K562 (cell line): ENCODE measurements around the gene ORAI2. TPM values are rescaled to one million over a fixed set of nuclear protein-coding genes. Genes with fewer than 3 reads are reported as not detected.

Experiments
- BRCA1 ChIP-seq, 2 experiments: fragments of 450-650 bp in 1 of 2; sonication (generic) in 1 of 2; formaldehyde crosslinking in 1 of 2; IDR thresholded peaks; 2 replicates each; pipeline versions ENCODE4 v1.5.0 to v1.6.1; 2017 to 2020; ENCODE audit warnings: mild to moderate bottlenecking in 1 of 2, missing genetic modification reagents in 1 of 2
- GABPA ChIP-seq: fragments of 200-800 bp; sonication (Bioruptor generic); conservative IDR thresholded peaks from 2 replicates; pipeline ENCODE4 v1.6.1; 2016; ENCODE audit warnings: low read depth, missing genetic modification characterization, missing compliant biosample characterization
- ILK ChIP-seq: fragments of 450-650 bp; IDR thresholded peaks from 2 replicates; pipeline ENCODE4 v1.6.1; 2016; ENCODE audit warnings: missing genetic modification characterization, low read depth, mild to moderate bottlenecking, missing compliant biosample characterization, moderate library complexity, borderline replicate concordance
- IRF2 ChIP-seq: sonication (generic); formaldehyde crosslinking; IDR thresholded peaks from 2 replicates; pipeline ENCODE4 v1.8.1; 2022; ENCODE audit warnings: mild to moderate bottlenecking, missing genetic modification reagents
- MAZ ChIP-seq, 2 experiments: fragments of 450-650 bp in 1 of 2; sonication (generic) in 1 of 2; formaldehyde crosslinking; IDR thresholded peaks in 1 of 2; conservative IDR thresholded peaks in 1 of 2; 2 replicates each; pipeline versions ENCODE4 v1.4.0 to v1.5.0; 2020; ENCODE audit warnings: mild to moderate bottlenecking in 1 of 2, missing genetic modification reagents in 1 of 2
- NFIX ChIP-seq: fragments of 250-450 bp; sonication (Bioruptor Pico); IDR thresholded peaks from 2 replicates; pipeline ENCODE4 v1.4.0; 2020; ENCODE audit warnings: low read depth, mild to moderate bottlenecking, moderate library complexity
- NFXL1 ChIP-seq: fragments of 450-650 bp; formaldehyde crosslinking; IDR thresholded peaks from 2 replicates; pipeline ENCODE4 v1.4.0; 2021; ENCODE audit warnings: mild to moderate bottlenecking
- NR1H2 ChIP-seq: sonication (generic); formaldehyde crosslinking; IDR thresholded peaks from 2 replicates; pipeline ENCODE4 v1.4.0; 2020; ENCODE audit warnings: mild to moderate bottlenecking, missing genetic modification reagents
- RBM39 ChIP-seq: fragments of 200-400 bp; formaldehyde crosslinking; optimal IDR thresholded peaks from 2 replicates; pipeline ENCODE3; 2018; ENCODE audit warnings: low read depth, low read length
- SMARCA4 ChIP-seq: fragments of 450-650 bp; IDR thresholded peaks from 2 replicates; pipeline ENCODE4 v1.6.1; 2016
- SREBF1 ChIP-seq: fragments of 150-350 bp; IDR thresholded peaks from 2 replicates; pipeline ENCODE4 v1.6.1; 2014; ENCODE audit warnings: antibody characterized with exemption, low read depth, low read length, borderline replicate concordance
- SUPT5H ChIP-seq: fragments of 450-650 bp; IDR thresholded peaks from 2 replicates; pipeline ENCODE4 v1.6.1; 2016
- ZNF140 ChIP-seq: fragments of 250-450 bp; sonication (Bioruptor Pico); IDR thresholded peaks from 2 replicates; pipeline ENCODE4 v1.8.0; 2021; ENCODE audit warnings: moderate library complexity, mild to moderate bottlenecking, inconsistent platforms
- ZNF197 ChIP-seq: fragments of 200-800 bp; sonication (Bioruptor generic); IDR thresholded peaks from 2 replicates; pipeline ENCODE4 v1.6.1; 2016; ENCODE audit warnings: low read depth, missing genetic modification characterization, missing compliant biosample characterization
- ZNF347 ChIP-seq: fragments of 450-650 bp; formaldehyde crosslinking; IDR thresholded peaks from 2 replicates; pipeline ENCODE4 v1.4.0; 2020; ENCODE audit warnings: low read depth, mild to moderate bottlenecking, moderate library complexity
- polyA plus RNA-seq, 8 experiments: library from polyadenylated mRNA; depleted of rRNA in 4 of 8; stranded (reverse) in 5 of 8; unstranded in 3 of 8; fragments of >200 nt; fragmentation: Nextera tagmentation in 2 of 8; fragmentation: Illumina TruSeq in 1 of 8; extraction: Ambion mirVana in 2 of 8; extraction: Trizol in 1 of 8; gene quantifications; 2 replicates each; pipeline versions ENCODE4 v1.2.1 to v1.2.3, GENCODE V29; 2011 to 2014; ENCODE audit warnings: inconsistent platforms in 1 of 8, missing spikeins in 1 of 8
- total RNA-seq, 7 experiments: library from RNA; depleted of rRNA in 6 of 7; stranded (reverse); fragments of >200 nt in 6 of 7; fragmentation: Illumina TruSeq in 2 of 7; extraction: Trizol in 2 of 7; gene quantifications; 2 replicates each; pipeline versions ENCODE4 v1.2.1 to v1.2.3, GENCODE V29; 2011 to 2021; ENCODE audit warnings: low replicate concordance in 1 of 7
- TF ChIP-seq, protein P1 (sequence below), 2 experiments: fragments of 150-350 bp in 1 of 2; IDR thresholded peaks; 2 replicates each; pipeline ENCODE4 v1.6.1; 2012 to 2016; ENCODE audit warnings: low read depth in 2 of 2, low read length in 2 of 2, mild to moderate bottlenecking in 1 of 2, moderate library complexity in 1 of 2
- TF ChIP-seq, protein P2 (sequence below): fragments of 450-650 bp; formaldehyde crosslinking; IDR thresholded peaks from 2 replicates; pipeline ENCODE4 v1.4.0; 2022; ENCODE audit warnings: missing genetic modification characterization
- TF ChIP-seq, protein P3 (sequence below): fragments of 250-450 bp; sonication (Bioruptor Pico); IDR thresholded peaks from 2 replicates; pipeline ENCODE4 v1.4.0; 2020; ENCODE audit warnings: mild to moderate bottlenecking

Gene ORAI2
- total and polyA plus RNA-seq, 9 of the 15 experiments (the other 6 are each of a cell fraction or from before 2014, with no cell fraction given), result 1.1 to 27.7 (median 9.2) TPM

DNA sequence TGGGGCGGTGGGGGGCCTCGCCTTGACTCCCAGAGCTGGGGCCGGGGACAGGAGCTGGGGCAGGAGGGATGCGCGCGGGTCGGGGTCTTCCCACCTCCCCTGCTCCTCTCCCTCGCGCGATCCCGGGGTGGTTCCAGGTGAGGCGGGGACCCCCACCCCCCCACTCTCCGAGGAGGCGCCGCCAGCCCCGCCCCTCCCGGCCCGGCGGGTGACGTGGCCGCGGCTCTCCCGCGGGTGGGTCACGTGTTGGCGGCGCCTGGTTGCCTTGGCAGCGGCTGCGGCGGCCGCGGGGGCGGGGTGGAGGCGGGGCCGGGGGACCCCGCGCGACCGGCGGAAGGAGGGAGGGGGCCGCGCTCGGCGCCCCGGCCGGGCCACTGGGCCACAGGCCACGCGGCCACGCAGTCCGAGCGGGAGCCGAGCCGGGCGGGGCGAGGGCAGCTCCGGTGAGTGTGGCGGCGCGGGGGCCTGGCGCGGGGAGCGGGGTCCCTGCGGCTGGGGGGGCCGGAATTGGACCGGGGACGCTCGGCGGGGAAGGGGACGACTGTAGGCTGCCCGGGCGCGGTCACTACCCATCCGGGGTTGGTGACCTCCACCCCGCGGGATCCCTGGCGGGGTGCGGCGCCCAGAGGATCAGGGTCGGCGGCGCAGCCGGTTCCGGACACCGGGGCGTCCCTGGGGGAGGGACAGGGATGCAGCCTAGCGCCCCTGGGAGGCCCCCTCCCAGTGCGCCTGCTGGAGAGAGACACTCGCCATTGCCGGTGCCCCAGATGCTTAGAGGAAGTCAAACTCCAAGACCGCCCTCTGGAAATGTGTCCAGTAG, at the start of gene ORAI2 (continued):
- peak; percentile 27 to 87; a peak in 3 of 4 replicates for TF ChIP-seq MAZ (CRISPR knock-in tag; conservative IDR thresholded peaks at IDR 0.05 in 1 of 2, IDR thresholded peaks at IDR 0.05 in 1 of 2)
- TF ChIP-seq SUPT5H, result no peak
- no peak for TF ChIP-seq SMARCA4
- no peak for TF ChIP-seq SREBF1
- TF ChIP-seq, protein P1, sequence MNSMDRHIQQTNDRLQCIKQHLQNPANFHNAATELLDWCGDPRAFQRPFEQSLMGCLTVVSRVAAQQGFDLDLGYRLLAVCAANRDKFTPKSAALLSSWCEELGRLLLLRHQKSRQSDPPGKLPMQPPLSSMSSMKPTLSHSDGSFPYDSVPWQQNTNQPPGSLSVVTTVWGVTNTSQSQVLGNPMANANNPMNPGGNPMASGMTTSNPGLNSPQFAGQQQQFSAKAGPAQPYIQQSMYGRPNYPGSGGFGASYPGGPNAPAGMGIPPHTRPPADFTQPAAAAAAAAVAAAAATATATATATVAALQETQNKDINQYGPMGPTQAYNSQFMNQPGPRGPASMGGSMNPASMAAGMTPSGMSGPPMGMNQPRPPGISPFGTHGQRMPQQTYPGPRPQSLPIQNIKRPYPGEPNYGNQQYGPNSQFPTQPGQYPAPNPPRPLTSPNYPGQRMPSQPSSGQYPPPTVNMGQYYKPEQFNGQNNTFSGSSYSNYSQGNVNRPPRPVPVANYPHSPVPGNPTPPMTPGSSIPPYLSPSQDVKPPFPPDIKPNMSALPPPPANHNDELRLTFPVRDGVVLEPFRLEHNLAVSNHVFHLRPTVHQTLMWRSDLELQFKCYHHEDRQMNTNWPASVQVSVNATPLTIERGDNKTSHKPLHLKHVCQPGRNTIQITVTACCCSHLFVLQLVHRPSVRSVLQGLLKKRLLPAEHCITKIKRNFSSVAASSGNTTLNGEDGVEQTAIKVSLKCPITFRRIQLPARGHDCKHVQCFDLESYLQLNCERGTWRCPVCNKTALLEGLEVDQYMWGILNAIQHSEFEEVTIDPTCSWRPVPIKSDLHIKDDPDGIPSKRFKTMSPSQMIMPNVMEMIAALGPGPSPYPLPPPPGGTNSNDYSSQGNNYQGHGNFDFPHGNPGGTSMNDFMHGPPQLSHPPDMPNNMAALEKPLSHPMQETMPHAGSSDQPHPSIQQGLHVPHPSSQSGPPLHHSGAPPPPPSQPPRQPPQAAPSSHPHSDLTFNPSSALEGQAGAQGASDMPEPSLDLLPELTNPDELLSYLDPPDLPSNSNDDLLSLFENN (IDR thresholded peaks at IDR 0.05; ENCODE audit: low read depth in 2 of 2, low read length in 2 of 2), result no peak
- no peak for TF ChIP-seq ZNF140 (CRISPR knock-in tag)
- TF ChIP-seq NFXL1 (CRISPR knock-in tag), result no peak
- TF ChIP-seq ZNF197 (CRISPR knock-in tag), result no peak
- TF ChIP-seq, protein P2, sequence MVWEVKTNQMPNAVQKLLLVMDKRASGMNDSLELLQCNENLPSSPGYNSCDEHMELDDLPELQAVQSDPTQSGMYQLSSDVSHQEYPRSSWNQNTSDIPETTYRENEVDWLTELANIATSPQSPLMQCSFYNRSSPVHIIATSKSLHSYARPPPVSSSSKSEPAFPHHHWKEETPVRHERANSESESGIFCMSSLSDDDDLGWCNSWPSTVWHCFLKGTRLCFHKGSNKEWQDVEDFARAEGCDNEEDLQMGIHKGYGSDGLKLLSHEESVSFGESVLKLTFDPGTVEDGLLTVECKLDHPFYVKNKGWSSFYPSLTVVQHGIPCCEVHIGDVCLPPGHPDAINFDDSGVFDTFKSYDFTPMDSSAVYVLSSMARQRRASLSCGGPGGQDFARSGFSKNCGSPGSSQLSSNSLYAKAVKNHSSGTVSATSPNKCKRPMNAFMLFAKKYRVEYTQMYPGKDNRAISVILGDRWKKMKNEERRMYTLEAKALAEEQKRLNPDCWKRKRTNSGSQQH, result no peak
- TF ChIP-seq BRCA1 (IDR thresholded peaks at IDR 0.05), result no peak
- TF ChIP-seq BRCA1 (CRISPR knock-in tag; IDR thresholded peaks at IDR 0.05), result no peak
- TF ChIP-seq RBM39, result no peak
- peak; percentile 65 for TF ChIP-seq GABPA (tag)
- TF ChIP-seq ZNF347, result no peak
- no peak for TF ChIP-seq IRF2
- no peak for TF ChIP-seq NR1H2 (CRISPR knock-in tag)
- TF ChIP-seq, protein P3, sequence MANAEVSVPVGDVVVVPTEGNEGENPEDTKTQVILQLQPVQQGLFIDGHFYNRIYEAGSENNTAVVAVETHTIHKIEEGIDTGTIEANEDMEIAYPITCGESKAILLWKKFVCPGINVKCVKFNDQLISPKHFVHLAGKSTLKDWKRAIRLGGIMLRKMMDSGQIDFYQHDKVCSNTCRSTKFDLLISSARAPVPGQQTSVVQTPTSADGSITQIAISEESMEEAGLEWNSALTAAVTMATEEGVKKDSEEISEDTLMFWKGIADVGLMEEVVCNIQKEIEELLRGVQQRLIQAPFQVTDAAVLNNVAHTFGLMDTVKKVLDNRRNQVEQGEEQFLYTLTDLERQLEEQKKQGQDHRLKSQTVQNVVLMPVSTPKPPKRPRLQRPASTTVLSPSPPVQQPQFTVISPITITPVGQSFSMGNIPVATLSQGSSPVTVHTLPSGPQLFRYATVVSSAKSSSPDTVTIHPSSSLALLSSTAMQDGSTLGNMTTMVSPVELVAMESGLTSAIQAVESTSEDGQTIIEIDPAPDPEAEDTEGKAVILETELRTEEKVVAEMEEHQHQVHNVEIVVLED, result 0 out of 2 replicates have a peak, but pooled peaks have one; percentile 34
- no peak for TF ChIP-seq NFIX
- TF ChIP-seq ILK (tag), result no peak
